ENCODE measurements around the gene CDC45.
"Not testable (repeated sequence)": the region's sequence is repeated elsewhere in the genome, so short reads cannot be mapped to it uniquely, and the experiment has no call there.

Gene CDC45

DNA sequence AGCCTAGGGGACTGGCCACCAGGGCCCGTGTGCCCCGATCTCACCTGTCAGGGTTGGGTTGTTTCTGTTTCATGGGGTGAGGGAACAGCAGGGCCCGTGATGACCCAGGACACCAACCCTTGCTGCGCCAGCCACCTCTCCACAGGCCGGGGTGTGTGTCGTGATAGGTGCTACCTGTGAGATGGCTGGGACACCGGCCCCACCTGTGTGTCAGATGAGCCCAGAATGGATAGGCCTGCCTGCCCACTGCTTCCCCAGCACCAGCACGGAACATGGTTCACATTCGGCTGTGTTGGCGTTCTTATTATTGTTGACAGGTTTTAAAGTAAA is 37.4 kb downstream of the CDC45 start:
- no peak for DNase-seq (ENCODE audit: low spot score)

DNA sequence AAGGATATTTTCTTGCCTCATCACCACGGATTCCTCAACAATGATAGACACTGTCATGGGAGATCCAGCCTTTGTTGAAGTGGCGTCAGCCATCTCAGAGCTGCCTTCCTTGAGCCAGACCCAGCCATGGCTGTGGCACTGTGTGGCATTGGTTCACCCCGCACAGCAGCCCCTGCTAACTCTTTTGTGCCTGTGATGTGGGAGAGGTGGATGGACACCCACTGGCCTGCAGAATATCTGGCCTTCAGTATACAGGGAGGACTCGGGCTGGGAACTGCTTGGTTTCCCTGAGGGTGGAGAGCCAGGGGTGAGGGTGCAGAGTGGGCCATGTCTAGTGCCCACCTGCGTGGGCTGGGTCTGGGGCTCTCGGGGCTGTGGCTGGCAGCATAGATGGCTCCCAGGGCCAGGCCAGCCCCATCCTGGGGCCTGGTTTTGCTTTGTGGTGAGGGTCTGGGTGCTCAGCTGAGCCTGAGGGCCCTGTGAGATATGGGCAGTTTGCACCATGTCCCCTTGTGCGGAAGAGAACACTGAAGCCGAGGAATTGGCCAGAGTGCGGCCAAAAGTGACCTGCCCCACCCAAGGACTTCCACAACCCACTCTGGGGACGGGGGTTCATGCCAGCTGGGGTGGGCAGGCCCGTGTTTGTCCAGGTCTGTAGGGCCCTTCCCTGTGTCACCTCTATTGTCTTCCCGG is 38.3 kb downstream of the CDC45 start:
- no peak for DNase-seq (ENCODE audit: low spot score)

DNA sequence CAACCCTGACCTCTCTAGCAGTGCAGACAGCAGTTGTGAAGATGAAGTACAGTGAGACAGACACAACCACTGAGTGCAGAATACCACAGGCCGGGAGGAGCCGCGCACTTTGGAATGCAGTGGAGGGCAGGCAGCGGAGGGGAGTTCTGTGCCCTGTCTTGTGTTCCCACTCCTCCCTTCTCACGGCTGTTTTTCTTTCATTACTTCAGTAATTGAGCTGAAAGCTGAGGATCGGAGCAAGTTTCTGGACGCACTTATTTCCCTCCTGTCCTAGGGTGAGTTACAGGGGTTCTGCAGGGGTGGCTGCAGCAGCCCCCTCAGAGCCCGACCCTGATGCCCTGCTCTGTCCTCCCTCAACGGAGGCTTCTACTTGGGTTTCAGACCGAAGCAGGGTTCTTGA is 38.9 kb downstream of the CDC45 start:
- DNase-seq (ENCODE audit: low spot score) = no peak

DNA sequence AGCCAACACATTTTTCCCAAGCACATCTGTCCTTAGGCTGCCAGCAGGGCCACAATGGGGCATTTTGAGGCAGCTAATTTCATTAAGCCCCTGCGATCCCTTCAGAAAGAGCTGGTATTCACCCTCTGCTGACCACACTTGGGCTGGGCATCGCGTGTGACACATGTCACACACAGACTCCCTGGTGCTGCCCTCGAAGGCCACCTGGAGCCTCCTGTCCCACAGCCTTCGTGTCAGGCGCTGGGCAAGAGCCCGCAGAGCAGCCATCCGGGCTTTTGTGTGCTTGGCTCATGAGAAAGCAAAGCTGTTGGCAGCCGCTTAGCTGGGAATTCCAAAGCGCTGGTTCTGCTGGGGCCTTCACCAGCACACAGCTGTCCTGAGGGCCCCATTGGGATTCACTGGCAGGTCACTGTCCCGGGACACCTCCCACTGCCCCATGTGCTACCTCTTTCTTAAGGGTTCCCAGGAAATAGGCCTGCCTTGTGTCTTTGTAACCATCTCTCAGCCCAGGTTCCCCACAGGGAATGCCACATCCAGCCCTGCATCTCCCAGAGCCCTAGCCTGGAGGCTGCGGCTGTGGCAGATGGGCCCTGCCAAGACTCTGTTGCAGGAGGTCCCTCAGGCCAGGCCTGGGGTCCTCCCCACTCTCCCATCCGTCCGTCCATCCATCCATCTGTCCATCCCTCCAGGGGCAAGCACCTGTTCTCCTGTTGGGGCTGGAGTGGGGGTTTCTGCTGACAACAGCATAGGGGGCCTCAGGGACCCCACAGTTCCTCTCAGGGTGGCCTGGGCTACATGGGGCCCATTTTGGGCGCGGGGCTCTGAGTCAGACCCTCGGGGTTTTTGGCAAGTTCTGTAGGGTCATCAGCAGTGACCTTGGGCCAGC is 39.6 kb downstream of the CDC45 start:
- DNase-seq (ENCODE audit: low spot score) = no peak

DNA sequence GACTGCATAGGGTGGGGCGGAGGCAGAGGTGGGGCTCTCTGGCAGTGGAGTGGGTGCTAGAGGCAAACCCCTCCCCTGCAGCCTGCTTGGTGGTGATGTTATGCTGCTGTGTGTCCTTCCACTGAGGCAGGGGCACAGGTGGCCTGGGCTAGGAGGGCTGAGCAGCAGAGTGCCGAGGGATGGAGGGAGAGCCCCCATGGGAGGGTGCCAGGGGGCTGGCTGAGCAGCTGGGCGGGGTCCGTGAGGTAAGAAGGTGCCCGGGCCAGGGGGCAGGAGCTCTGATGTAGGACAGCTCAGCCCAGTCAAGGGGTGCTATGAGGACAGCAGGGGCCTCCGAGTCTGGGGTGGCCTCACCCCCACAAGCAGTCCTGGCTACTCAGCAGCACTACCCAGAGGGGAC is 40.3 kb downstream of the CDC45 start:
- no peak for DNase-seq (ENCODE audit: low spot score)

DNA sequence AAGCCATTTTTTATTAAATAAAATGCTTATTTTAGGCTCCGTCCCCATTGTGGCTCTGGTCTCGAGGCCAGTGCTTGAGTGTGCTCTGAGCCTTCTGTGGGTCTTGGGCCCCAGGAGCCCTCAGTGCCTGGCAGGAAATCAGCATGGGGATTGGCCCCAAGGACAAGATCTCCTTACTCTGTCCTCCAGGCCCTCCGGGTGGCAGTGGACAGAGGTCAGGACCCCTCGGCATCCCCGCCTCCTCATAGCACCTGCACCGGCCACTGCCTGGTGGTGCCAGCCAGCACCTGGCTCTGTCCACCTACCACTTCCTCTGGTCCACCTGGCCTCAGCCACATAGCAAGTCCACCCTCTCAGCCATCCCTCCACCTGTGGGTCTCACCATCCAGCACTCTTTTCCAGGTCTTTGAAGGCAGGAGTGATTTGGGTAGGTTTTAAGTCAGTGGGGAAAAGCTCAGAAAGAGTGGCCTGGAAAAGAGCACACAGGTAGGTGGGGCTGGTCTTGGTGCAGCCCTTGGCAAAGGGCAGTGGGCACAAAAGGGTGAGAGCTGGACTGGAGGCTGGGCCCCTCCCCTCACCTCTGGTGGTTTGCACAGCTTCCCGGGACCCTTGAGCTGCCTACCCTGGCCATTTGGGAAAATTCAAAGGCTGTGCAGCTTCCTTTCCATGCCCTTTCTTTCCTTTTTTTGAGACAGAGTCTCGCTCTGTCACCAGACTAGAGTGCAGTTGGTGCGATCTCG is 41.0 kb downstream of the CDC45 start:
- no peak for DNase-seq (ENCODE audit: low spot score)

DNA sequence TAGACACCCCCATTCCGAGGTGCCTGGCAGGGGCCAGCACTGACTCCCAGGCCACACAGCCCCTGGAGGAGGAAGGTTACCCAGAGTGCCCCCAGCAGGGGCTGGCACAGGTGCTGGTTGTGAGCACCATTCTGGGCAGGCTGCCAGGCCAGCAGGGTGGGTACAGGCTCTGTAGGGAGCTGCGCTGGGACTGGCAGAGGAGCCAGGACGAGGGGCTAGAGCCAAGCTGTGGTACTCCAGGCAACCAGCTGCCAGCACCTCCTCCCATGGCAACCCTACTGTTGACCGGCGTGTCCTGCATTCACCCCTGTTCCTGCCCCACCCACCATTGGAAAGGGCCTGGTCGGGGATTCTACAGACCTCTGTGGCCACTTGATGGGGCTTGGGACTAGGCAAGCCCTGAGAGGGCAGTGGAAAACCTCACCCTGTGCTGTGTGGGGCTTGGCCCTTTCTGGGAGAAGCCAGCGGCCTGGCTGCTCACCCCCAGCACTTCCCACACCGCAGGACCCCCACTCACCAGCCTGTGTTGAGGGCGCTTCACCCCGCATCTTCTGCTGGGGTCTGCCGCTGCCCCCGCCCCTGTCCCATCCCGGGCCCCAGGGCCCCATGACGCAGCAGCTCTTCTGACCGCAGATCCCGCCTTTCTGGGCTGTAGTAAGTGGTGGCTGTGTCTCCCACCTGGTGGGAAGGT is 42.6 kb downstream of the CDC45 start:
- DNase-seq (ENCODE audit: low spot score) = no peak

DNA sequence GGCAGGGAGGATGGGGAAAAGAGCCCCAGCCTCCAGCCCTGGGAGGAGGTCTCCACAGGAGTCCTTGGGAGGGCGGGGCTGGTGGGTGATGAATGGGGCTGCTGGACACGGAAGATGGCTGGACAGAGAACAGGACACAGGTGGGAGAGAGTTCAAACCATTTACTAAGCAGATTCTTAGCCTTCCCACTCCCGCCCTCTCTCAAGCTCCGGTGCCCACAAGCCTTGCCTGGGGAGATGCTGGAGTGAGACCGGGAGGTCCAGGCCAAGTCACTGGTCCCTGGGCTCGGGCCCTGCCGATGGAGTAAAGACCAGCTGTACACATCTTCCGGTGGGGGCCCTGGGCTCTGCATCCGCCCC is 43.1 kb downstream of the CDC45 start:
- no peak for DNase-seq (ENCODE audit: low spot score)

DNA sequence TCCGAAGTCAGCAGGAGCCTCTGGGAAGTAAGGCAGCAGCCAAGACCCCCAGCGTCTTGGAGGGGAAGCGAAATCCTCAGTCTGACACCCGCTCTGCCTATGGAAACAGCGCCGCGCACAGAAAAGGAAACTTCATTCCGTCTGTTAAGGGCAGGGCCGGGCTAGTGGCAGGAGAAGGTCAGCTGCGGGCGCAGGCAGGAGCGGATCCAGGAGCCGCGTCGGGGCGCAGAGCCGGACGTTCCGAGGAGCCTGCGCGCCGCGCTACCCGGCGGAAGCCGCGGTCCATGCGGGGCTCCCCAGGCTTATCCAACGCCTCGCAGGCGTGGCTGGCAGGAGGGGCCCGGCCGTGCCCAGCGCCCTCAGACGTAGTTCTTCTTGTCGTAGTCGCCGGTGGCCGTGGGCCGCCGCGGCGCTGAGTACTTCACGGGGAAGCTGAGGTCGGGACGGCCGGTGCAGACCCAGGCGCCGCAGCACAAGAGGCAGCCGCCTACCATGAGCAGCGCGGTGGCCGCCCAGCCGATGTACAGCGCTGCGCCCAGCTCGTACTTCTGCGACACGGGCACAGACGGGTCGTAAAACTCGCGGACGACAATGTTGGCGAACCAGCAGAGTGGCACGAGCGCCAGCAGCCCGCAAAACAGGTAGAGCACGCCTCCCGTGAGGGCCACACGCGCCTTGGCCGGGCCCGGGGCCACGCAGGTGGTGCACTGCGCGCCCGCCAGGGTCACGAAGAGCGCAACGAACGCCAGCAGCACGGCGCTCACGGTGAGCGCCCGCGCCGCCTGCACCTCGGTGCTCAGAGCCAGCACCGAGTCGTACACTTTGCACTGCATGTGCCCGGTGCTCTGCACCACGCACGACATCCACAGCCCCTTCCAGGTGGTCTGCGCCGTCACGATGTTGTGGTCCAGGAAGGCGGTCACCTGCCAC is 43.8 kb downstream of the CDC45 start:
- peak; percentile 13 for DNase-seq (ENCODE audit: low spot score)

DNA sequence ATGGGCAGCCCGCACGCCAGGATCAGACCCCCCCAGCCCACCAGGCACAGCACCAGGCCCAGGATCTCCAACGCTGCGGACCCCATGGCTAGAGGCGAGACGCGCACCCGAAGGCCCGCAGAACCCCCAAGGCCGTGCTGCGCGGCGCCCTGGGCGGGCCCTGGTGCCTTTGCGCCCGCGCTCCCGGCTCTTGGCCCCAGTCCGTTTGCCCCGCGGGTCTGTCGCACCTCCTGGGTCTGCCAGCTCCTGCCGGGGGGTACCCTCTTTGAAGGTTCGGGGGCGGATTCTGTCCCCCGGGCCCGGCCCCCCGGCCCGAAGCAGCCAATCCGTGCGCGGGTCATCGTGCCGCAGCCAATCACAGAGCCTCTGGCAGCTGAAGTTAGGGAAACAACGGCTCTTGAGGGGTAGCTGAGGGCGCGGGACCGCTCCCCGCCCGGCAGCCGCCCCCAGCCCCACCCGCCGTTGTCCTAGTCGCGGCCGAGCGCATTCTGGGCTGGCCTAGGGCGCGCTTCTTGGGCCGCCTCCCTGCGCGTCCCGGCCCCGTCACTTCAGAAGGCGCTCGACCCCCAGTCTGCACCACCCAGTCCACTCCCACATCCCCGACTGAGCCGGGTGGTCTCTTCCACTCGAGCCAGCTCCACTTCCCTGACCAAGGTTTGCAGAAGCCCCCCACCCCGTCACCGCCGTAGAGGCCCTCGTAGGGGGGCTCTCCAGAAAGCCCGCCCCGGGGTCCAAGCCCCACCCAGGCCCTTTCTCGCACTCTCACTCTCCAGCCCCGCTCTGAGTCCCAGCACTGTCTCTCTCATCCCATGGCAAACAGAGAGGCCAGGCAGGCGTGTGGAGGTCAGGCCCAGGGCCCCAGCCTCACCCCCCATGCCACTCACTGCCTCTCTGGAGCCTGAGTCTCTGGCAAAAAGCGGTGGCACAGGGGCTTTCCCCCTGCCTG is 44.7 kb downstream of the CDC45 start, which contains the start of gene CLDN5:
Gene CLDN5 (minus strand): TSS at position 241 of the 946 bp plus-strand sequence. CDS start 155 bp downstream, at position 86.
- no peak for DNase-seq (ENCODE audit: low spot score)

DNA sequence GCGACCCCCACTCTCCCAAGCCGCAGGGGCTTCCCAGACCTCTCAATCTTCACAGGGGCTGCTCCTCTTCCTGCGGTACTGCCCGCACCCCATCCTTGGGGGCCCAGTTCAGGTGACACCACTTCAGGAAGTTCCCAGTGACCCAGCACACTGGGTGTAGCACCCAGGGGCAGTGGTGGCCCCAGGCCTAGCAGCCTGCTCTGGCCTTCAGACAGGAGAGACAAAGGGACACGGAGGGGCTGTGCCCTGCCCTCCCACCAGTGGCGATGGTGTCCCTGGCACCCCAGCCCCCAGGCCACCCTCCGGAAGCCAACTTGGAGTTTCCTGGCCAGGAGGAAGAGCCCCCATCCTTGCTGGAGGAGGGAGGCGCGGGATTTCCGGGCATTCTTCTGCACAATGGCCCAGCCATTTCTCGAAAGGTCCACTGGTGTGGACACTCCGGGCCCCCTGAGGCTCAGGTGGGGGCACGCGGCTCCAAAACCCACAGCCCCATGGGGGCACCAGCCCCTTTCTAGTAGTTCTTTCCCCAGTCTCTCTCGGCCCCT is 45.5 kb downstream of the CDC45 start:
- no peak for DNase-seq (ENCODE audit: low spot score)

DNA sequence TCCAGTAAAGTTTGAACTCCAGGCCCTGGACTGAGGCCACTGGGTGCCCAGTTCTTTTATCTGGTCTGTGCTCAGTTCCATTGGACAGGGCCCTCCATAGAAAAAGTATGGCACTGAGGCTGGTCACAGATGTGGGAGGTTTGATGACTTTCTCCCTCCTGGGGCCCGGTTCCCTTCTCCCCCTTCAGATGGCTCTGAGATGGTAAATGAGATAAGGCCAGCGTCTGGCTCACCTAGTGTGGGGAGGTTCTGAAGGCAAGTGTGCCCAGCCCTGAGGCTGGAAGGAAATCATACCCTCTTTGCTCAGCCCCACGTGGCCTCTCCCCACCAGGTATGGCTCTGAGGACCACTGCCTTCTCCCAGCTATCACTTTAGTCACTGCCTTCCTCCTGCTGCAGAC is 45.9 kb downstream of the CDC45 start:
- no peak for DNase-seq (ENCODE audit: low spot score)

DNA sequence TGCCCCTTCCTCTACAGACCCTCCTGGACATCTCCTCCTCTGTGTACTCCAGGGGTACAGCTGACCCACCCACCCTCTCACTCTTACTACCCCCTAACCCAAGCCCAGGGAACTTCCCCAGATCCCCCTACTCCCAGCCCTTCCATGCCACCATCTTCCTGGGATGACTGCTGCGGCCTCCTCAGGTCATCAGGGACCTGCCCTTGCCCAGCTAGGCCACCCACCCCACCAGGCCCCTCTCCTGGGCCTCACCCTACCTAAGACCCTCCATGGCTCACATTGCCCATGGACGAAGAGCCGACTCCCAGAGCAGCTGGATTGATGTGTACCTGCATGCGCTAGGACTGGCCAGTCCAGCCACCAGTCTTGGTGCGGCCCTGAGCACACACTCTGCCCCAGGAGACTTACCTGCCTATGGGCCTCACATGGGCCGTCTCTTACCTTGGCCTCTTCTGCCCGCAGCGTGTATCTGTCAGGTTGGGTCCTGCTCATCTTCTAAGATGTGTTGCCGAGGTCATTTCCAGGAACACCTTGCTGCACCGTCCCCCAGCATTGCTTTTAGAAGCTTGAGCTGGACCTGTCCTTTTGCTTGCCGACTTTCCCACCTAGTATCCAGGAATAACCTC is 46.5 kb downstream of the CDC45 start:
- DNase-seq (ENCODE audit: low spot score) = no peak

DNA sequence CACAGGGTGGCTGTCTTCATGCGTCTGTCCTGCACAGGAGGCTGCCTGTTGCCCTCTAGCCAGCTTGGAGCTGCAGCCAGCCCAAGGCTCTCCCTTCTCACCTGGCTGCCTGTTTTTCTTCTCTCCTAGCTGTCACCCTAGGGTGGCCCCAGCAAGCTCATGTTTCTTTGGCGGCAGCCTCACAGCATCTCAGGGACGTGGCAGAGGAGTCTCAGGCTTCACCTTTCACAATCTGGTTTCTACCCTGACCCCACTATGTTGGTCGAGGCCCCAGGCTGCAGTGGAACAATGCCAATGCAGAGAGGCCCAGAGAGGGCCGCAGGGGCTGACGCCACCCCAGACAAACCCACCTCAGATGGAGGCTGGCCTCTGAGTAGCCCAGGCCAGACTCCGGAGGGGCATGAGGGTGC is 47.0 kb downstream of the CDC45 start:
- DNase-seq (ENCODE audit: low spot score) = no peak

DNA sequence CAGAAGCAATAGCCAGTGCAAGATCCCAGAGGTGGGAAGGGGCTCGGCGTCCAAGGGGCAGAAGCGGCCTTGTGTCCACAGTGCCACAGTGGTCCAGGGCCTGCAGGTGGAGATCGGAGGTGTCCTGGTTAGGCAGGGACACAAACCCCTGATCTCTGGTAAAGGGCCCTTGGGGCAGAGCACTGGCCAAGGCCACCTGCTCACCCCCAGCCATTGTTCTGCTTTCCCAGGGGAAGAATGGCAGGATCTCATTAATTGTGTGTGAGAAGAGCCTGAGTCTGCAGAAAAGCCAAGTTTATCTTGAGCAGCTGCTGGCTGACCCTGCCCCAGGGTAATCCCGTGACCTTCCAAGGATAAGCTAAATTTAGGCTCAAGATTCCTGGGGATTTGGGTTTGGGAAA is 47.6 kb downstream of the CDC45 start:
- no peak for DNase-seq (ENCODE audit: low spot score)

DNA sequence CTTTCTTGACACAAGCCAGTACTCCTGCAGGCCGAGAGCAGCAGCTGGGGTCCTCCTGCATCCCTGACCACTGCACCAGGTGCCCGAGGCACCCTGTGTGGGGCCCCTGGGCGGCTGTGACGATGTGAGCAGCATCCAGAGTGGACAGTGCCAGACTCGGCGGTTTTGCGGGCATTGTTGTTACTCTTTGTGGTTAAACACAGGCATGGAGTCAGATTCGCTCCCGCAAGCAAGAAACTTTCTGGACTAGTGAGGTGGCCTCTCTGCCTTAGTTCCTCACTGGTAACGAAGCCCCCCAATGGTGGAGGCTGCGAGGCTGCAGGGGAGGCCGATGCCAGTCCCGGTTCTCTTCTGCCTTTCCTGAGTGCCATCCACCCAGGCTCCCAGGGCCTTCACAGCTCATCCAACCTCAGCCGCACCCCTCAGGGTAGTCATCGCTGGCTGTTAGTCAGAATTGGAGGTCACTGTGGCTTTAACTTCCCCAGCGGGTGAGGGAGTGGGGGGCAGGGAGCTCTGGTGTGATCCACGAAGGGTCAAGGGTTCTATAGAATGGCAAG is 48.2 kb downstream of the CDC45 start:
- DNase-seq (ENCODE audit: low spot score) = no peak

DNA sequence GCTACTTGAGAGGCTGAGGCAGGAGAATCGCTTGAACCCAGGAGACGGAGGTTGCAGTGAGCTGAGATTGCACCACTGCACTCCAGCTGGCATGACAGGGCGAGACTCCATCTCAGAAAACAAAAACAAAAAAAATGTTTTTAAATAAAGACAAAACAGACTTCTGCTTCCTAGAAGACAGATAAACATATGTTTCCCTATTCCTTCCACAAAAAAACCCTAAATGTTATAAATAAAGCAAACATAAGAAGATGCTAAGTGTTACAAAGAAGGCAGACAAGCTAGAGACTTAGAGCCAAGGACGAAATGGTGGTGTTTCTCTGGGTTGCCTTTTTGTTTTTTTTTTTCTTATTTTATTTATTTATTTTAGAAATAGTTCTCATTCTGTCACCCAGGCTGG is 50.1 kb downstream of the CDC45 start:
- DNase-seq (ENCODE audit: low spot score) = no peak

DNA sequence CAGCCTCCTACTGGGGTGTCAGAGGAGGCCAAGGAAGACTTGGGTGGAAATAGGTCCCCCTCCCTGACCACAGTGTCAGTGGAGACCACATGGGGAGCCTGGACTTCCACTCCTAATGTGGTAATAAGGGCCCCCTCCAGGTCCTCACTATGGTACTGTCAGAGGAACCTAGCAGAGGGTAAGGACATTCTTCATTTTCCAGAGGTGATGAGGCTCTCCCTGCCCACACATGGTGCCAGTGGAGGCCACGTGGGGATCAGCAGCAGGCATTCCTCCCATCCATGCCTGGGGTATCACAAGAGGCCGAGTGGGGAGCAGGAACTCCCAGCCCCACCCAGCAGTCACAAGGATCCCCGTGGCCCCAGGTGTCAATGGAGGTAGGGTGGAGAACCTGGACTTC is 51.0 kb downstream of the CDC45 start:
- no peak for DNase-seq (ENCODE audit: low spot score)

DNA sequence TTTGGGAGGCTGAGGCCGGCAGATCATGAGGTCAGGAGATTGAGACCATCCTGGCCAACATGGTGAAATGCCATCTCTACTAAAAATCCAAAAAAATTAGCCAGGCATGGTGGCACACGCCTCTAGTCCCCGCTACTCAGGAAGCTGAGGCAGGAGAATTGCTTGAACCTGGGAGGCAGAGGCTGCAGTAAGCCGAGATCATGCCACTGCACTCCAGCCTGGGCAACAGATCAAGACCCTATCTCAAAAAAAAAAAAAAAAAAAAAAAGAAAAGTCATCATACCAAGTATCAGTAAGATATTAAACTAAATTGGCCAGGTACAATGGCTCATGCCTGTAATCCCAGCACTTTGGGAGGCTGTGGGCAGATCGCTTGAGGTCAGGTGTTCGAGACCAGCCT is 51.6 kb downstream of the CDC45 start:
- not testable (repeated sequence) for DNase-seq (ENCODE audit: low spot score)
